ENCODE data around the gene EPN2. TPM values are rescaled to one million over a fixed set of nuclear protein-coding genes. Genes with fewer than 3 reads are reported as not detected.
"Not testable (repeated sequence)": the region's sequence is repeated elsewhere in the genome, so short reads cannot be mapped to it uniquely, and the experiment has no call there.

EPN2 gene
- total RNA-seq, 1 donor from 2014 or later: 31.1 TPM

GRCh38 chr17:19269106-19269505, 31.9 kb downstream of the EPN2 start:
- no peak for DNase-seq

GRCh38 chr17:19269641-19270040, 32.5 kb downstream of the EPN2 start:
- no peak for DNase-seq

GRCh38 chr17:19270347-19270703, 33.2 kb downstream of the EPN2 start:
- no peak for DNase-seq

- DNase-seq: peak; percentile 43
These were observed 33.8 kb downstream of the EPN2 start for GRCh38 chr17:19270704-19271611.

- DNase-seq: no peak
These were observed 34.7 kb downstream of the EPN2 start for GRCh38 chr17:19271780-19272357.

GRCh38 chr17:19273731-19274130, 36.6 kb downstream of the EPN2 start:
- no peak for DNase-seq

- no peak for DNase-seq
These were observed 37.7 kb downstream of the EPN2 start for GRCh38 chr17:19274893-19275292.

GRCh38 chr17:19275457-19276127, 38.4 kb downstream of the EPN2 start:
- no peak for DNase-seq

- not testable (repeated sequence) for DNase-seq
These were observed 41.1 kb downstream of the EPN2 start for GRCh38 chr17:19278284-19278683.

- DNase-seq: no peak
These were observed 41.6 kb downstream of the EPN2 start for GRCh38 chr17:19278729-19279128.

GRCh38 chr17:19281161-19281560, 44.0 kb downstream of the EPN2 start:
- DNase-seq: no peak

GRCh38 chr17:19284005-19284959, 47.1 kb downstream of the EPN2 start:
- DNase-seq: no peak

- DNase-seq: no peak
These were observed 48.2 kb downstream of the EPN2 start for GRCh38 chr17:19285213-19285900.

GRCh38 chr17:19286751-19287341, 49.7 kb downstream of the EPN2 start:
- DNase-seq: no peak

- DNase-seq: no peak
These were observed 50.5 kb downstream of the EPN2 start for GRCh38 chr17:19287651-19288050.

GRCh38 chr17:19288453-19288852, 51.3 kb downstream of the EPN2 start:
- DNase-seq: no peak

- DNase-seq: no peak
These were observed 53.0 kb downstream of the EPN2 start for GRCh38 chr17:19290066-19290705.

- DNase-seq: no peak
These were observed 54.6 kb downstream of the EPN2 start for GRCh38 chr17:19291646-19292376.

- DNase-seq: no peak
These were observed 55.2 kb downstream of the EPN2 start for GRCh38 chr17:19292377-19292711.

GRCh38 chr17:19294443-19294842, 57.3 kb downstream of the EPN2 start:
- no peak for DNase-seq
